ENCODE data around the gene TMEM255B.
"Not testable (repeated sequence)": the region's sequence is repeated elsewhere in the genome, so short reads cannot be mapped to it uniquely, and the experiment has no call there.

The TMEM255B gene

DNA sequence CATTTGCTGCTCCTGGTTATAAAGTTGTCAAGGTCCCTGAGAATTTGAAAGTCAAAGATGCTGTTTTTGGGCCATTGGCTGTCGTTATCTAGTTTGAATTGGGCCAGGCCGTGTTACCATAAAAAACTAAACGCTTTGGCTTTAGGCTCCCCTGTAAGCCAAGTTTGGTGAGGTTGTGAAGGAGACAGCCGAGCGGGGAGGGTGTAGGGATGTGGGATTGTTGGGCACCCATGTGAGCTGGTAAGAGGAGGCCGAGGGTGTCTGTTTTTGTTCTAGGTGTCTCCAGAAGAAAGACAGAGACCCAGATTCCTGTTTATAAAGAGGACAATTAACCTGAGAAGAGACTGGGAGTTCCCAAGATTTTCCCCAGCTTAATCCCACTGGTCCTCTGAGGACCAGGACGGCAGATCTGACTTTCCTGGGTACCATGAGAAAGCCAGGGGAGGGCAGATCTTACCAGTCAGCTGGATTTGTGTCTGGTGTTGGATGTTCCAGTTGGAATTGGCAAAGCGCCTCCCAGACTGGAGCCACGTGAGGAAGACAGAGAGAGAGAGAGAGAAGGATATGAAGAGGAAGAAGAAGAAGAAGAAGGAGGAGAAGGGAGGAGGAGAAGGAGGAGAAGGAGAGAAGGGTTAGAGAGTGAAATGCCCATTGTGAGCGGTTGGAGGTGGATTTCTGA lies 25.1 kb downstream of the TMEM255B start:
- in situ Hi-C loops (cut with HindIII; ENCODE audit: low sequenced_read_pairs), result no loop called here

DNA sequence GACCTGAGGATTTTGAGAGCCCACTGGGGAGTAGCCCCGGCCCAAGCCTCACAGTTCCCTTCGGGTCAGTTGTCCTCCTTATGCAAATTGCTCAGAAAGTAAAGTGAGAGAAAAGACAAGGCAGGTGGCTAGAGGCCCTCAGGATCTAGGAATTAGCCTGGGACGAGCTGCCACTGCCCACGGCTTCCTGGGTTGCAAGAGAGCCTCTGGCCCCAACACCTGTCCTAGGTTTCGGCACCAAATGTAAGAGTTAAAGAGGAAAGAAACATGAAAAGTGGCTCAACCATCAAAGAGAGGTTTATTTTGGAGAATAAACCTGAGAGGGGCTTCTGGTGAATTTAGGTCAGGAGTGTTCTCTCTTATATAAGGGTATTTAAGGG lies 25.6 kb downstream of the TMEM255B start:
- in situ Hi-C loops (cut with HindIII; ENCODE audit: low sequenced_read_pairs), result no loop called here

DNA sequence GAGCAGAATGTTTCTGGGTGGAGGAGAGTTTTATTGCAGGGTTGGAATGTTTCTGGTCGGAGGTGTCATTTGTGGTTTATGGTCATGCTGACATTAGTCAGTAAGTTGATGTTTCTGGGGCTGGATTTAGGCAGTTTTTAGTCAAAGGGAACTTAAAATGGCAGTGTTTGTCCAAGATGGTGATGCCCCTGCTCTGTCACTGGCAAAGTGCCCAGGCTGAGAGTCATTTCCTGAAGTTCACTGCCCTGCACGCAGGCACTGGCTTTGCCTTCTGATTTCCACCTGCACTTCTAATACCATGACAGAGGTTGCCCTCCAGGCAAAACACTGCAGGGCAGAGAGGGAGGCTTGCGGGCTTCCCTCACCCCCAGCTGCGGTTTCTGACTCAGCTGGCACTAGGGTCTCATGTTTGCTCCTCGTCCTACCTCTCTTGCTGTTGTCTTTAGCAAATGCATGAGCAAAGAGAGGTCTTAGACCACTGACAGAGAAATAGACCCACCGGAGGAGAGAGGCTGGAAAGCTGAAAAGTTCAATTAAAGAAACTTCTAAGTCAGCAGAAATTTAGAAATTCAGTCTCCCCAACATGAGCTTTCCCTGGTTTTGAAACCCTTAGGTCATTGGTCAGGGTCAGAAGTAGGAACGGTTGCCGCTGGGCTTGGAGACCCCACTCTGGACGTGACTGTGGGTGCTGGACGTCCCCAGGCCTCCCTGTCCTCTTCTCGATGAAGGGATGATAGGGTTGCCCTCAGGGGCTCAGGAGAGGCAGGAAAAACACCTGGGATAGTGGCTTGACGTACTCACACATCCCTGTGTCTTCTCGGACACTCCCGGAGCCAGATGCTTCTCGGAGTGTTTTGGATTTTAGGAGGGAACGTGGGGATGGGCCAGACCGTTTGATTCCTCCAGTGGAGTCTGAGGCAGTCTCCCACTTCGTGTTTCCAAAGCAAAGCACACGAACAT lies 26.3 kb downstream of the TMEM255B start:
- in situ Hi-C loops (cut with HindIII; ENCODE audit: low sequenced_read_pairs), result no loop called here

DNA sequence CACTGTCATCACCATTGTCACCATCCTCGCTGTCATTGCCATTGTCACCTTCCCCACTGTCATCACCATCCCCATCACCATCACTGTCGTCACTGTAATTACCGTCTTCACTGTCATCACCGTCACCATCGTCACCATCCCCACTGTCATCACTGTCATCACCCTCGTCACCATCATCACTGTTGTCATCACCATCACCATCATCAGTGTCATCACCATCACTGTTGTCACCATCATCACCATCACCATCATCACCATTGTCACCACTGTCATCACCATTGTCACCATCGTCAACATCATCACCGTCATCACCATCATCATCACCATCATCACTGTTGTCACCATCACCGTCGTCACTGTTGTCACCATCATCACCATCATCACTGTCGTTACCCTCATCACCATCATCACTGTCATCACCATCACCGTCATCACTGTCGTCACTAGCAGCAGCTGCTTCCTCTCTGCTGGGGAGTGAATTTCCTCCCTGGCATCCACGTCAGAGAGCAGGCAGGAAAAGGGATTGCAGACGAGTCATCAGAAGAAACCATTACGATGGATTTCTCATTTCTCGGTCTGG lies 27.3 kb downstream of the TMEM255B start:
- in situ Hi-C loops (cut with HindIII; ENCODE audit: low sequenced_read_pairs), result no loop called here

DNA sequence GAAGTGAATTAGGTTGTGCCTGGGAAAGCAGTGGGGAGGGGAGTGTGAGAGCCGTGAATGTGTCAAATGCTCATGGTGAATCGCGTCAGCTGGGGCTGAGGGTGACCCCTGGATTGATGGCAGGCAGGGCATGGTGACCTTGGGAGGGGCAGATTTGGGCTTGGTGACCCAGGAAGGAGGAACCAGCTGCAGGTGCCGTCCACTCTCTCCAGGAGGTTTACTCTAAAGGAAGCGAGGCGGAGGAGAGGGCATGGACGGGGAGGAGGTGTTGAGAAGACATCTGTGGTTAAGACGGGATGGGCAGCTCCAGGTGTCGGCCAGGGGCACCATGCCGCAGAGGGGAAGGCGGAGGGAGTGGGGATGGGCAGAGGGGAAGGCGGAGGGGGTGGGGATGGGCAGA lies 28.7 kb downstream of the TMEM255B start:
- in situ Hi-C loops (cut with HindIII; ENCODE audit: low sequenced_read_pairs), result no loop called here

DNA sequence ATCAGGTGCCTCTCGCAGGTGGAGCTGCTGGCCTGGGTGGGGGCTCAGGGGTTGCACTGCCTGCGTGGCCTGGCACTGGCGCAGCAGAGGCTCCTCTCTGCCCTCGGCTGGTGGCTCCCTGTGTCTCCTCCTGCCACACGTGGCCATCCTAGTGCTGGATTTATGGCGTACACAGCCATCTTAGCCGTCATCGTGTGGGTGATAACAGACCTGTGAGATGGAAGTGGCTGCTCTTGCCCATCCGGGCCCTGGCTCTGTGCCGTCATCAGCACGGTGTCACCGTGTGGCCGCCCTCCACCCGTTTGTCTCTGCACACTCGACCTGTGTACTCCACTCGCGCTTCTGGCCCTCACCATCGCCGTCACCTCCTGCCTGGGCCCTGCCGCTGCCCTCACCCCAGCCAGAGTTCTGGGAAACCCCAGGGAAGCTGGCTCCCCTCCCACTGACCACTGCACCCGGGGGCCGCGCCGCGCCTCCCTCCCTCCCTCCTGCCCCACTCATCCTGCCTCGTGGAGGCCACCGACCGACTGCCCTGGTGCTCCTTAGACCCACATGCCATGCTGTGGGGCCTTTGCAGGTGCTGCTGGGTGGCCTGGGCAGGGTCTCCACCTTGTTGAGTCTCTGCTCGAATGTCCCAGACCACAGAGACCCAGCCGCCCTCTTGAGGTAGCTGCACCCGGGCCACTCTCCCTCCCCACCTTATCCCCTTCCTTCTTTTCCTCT lies 29.5 kb downstream of the TMEM255B start:
- in situ Hi-C loops (cut with HindIII; ENCODE audit: low sequenced_read_pairs), result no loop called here

DNA sequence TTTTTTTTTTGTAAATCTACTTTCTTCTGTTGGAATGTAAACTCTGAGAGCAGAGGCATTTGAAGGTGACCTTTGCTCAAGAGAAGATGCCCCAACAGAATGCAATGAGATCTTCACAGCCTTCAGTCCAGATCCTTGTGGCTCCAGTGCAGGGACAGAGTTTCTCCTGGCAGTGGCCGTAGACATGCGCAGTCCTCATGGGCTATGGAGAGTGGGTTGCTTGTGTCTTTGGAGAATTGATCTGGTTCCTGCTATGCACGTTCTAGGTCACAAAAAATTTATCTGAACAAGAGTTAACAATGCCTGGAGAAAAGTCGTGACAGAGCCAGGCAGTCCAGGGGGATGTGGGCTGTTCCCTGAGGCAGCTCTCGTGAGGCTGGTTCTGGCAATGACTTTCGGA lies 30.1 kb downstream of the TMEM255B start:
- in situ Hi-C loops (cut with HindIII; ENCODE audit: low sequenced_read_pairs), result no loop called here

DNA sequence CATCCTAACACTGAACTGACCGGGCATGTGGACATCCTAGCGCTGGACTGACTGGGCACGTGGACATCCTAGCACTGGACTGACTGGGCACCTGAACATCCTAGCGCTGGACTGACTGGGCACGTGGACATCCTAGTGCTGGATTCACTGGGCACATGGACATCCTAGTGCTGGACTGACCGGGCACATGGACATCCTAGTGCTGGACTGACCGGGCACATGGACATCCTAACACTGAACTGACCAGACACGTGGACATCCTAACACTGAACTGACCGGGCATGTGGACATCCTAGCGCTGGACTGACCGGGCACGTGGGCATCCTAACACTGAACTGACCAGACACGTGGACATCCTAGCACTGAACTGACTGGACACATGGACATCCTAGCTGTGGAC lies 30.9 kb downstream of the TMEM255B start:
- in situ Hi-C loops (cut with HindIII; ENCODE audit: low sequenced_read_pairs), result not testable (repeated sequence)

DNA sequence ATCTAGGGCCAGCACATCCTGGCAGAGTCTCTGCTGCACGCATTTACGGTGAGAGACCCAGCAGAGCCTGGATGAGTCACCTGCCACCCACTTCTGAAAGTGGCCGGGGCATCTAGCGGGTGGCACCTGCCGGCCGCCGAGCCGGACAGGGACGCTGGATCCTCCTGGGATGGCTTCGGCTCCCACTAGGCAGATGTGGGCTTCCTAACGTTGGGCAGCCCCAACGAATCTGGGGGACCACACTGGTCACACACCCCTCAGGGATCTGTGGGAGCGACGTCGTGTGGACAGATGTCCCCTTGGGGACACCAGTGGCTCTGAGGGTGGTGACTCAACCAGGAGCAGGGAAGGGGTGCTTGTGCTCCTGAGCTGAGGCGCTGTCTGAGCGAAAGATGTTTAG lies 32.2 kb downstream of the TMEM255B start:
- in situ Hi-C loops (cut with HindIII; ENCODE audit: low sequenced_read_pairs), result no loop called here

DNA sequence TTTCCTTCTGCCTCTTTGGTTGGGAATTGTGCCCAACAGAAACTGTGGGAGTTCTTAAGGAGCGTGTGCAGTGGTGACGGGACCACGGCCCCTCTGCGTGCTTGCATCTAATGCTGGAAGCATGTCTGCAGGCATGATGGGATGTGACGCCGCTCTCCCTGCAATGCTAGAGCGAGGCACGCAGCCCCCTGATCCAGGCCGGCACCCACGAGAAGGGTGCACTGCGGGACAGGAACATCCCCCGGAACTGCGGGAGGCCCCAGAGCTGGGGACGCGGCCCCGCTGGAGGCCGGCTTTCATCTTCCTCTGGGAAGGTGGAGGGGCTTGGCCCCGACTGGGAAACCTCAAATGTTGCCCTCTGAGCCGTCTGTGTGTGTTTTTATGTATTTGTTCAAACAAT lies 32.7 kb downstream of the TMEM255B start:
- in situ Hi-C loops (cut with HindIII; ENCODE audit: low sequenced_read_pairs), result no loop called here

DNA sequence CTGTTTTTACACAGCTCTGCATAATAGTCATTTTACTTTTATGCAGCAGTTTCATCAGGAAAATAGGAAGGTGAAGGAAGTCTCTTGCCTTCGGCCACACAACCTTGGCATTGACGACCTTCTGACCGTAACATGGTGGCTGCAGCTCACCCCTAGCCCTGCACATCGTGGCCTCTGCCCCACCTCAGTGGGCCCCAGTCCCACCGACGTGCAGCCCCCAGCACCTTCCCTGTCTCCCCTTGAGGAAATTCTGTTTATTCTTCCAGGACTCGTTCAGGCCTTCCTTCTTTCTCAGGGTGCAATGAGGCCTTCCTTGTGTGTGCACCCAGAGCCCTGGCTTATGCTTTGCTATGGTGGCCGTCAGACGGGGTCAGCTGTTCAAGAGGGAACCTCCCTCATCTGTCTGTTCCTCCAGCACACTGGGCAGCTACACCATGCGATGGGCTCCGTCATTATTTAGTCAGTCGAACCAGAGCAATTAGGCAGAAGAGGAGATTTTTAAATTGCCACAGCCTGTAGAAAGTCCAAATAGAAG lies 33.3 kb downstream of the TMEM255B start:
- in situ Hi-C loops (cut with HindIII; ENCODE audit: low sequenced_read_pairs), result no loop called here

DNA sequence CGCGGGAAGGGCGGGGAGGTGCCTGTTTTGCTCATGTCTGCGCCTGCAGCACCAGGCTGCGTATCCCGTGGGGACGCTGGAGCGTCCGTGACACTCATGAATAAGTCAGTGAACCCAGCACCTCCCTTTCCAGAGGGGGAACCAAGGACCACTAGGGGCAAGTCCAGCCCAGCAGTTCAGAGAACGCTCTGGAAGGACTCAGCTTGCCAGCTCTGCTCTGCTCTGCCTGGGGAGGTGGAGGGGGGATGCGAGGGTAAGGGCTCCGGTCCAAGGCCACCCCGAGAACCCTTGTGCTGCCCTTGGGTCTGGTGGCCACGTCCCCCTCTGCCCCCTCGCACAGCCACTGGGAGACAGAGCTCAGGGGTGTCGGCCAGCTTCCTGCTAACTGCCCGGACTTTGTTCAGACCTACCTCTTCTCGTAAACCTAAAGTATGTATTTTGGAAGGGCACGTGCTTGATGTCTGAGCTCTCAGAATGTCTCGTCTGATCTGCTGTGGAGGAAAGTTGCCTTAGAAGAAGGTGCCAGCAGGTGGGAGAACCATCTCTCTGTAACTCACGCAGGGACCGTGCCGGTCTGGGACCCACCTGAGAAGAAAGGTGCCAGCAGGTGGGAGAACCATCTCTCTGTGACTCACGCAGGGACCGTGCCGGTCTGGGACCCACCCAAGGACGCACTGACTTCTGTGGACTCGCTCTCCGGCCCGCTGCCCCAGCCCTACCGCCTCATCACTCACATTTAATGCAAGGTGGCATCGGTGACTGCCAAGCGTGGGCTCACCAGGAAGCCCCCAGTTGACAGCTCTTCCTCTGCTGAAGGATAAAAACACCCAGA lies 34.1 kb downstream of the TMEM255B start:
- in situ Hi-C loops (cut with HindIII; ENCODE audit: low sequenced_read_pairs), result no loop called here

DNA sequence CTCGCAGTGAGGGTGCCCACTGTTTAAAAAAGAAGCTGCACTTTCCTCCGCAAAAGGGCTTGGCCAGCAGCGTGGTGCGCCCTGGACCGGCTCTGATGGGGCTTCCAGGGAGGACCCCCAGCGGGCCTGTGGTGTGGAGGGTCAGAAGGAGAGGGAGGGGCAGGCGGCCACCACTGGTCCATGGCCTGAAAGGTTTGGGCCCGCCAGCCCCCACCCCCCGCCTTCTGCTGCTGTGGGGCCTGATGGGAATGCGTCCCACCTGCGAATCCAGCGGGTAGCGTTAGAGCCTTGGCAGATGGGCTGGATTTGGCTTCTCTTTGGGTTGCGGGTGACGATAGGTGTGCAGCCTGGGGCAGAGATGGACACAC lies 34.7 kb downstream of the TMEM255B start:
- in situ Hi-C loops (cut with HindIII; ENCODE audit: low sequenced_read_pairs), result no loop called here

DNA sequence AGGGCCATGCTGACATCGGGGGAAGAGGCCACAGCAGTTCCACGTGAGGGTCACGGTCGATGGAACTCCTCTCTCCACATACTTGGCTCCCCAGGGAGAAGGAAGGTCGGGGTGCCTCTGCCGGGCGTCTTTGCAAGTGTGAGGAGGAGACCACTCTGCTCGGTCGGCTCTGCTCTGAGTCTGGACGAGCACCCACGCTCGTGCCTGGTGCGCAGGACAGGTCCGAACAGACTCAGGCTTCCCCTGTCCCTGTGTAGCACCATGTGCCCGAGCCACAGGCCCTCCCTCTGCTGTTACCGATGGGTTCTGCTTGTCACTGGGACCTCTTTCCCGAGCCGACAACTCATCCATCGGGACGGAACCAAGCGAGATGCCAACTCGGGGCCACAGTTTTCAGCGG lies 35.1 kb downstream of the TMEM255B start:
- in situ Hi-C loops (cut with HindIII; ENCODE audit: low sequenced_read_pairs), result no loop called here

DNA sequence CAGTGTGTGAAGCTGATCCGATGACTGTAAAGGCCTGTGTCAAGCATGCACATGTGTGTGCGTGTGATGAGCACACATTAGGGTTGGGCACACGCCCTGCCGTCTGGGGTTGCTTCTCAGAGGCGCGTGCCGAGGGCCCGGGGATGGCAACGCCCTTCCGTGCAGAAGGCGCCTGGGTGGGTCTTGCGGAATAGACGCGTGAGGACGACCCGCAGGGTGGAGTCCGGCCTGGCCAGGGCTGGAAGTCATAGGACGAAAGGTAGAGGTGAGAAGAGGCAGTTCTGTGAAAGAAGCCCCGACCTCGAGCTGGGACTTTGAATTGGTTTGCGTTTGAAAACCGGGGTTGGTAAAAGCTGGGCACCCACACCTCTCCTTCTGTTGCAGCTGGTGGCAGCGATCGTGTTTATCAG lies 35.7 kb downstream of the TMEM255B start:
- in situ Hi-C loops (cut with HindIII; ENCODE audit: low sequenced_read_pairs), result no loop called here

DNA sequence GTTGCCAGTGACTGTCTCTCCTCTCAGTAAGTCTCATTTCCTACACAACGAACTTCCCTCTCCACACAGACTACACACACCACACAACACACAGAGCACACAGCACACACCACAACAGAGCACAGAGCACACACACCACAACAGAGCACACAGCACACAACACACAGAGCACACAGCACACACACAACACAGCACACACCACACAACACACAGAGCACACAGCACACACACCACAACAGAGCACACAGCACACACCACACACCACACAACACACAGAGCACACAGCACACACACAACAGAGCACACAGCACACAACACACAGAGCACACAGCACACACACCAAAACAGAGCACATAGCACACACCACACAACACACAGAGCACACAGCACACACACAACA lies 36.3 kb downstream of the TMEM255B start:
- in situ Hi-C loops (cut with HindIII; ENCODE audit: low sequenced_read_pairs), result not testable (repeated sequence)

DNA sequence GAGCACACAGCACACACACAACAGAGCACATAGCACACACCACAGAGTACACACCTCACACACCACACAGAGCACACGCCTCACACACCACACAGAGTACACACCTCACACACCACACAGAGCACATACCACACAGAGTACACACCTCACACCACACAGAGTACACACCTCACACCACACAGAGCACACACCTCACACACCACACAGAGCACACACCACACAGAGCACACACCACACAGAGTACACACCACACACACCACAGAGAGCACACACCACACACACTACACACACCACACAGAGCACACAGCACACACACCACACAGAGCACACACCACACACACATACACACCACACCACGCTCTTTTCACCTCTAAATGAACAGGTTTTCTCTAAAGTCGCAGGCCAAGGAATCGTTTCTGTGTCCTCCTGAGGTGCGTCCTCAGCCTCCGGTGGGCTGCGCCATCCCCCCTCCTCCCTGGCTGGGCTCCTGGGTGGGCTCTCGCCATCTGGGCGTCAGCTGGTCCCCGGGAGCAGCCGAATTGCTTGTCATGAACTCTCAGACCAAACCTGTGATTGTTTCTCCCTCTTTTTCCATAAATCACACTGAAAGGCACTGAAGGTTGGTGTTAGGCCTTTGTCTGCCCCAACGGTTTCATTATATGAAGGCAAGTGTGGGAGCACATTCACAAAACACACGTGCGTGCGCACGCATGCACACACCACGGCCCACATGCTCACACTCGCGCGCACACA lies 37.4 kb downstream of the TMEM255B start:
- in situ Hi-C loops (cut with HindIII; ENCODE audit: low sequenced_read_pairs), result no loop called here

DNA sequence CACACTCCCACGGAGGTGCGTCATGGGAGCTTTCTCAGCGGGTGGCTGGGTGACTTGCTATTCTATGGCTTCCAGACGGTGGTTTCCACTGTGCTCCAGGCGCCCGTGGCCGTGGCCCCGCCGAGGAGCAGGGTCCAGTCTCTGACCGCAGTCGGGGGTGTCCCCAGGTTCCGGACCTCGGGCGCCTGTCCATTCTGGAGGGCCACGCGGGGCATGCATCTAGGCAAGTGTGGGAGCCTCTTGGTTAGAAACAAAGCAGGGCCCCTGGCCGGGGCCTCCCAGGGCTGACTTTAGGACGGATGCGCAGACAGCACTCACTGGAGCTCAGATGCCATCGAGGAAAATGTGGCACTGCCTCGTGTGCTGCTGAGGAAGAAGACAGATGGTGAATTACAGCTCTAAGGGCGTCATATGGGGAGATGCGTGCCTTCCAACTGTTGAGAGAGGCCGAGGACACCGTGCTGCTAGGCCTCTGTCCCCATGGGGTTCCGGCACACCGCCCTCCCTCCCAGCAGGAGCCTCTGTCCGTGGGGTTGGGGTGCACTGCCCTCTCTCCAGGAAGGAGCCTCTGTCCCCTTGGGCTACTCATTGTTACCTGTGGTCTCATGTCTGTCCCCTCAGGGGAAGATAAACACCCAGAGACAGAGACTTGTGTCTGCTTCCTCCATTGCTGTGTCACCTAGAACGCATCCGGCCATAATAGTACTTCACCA lies 38.1 kb downstream of the TMEM255B start:
- in situ Hi-C loops (cut with HindIII; ENCODE audit: low sequenced_read_pairs), result no loop called here

Measured in endothelial cell of hepatic sinusoid (primary cell).